Endothelial cell of umbilical vein (primary cell): ENCODE data around the gene PLXNB2. TPM values are rescaled to one million over a fixed set of nuclear protein-coding genes. Genes with fewer than 3 reads are reported as not detected.

Experiments
- BruUV-seq: library from RNA; stranded (reverse); fragments of 400-500 nt; replicated peaks from 2 replicates; lab custom pipeline; 2021; lab: Mats Ljungman, UMichigan
- CTCF ChIA-PET: fragments of 300-600, 350-600 bp; sonication (Branson Sonifier 250); formaldehyde crosslinking; loops from one replicate; lab custom pipeline; 2021; ENCODE audit warnings: antibody characterized with exemption, inconsistent platforms; lab: Charles Lee
- POLR2A ChIA-PET: fragments of 300-600, 350-600 bp; sonication (Branson Sonifier 250); formaldehyde crosslinking; loops from one replicate; lab custom pipeline; 2021; ENCODE audit warnings: antibody characterized with exemption, inconsistent platforms; lab: Charles Lee
- DNase-seq: peaks from one replicate; pipeline ENCODE4 v3.0.0-alpha.2; 2011; ENCODE audit warnings: low read depth, low spot score
- FAIRE-seq: peaks from 2 replicates; lab custom pipeline; 2011; peaks lifted over from hg19 to GRCh38; lab: Jason Lieb, UNC
- H2AFZ ChIP-seq: 2 replicates; pipeline ENCODE4 v1.6.0; 2012; ENCODE audit warnings: low read depth, low read length, control low read depth, inconsistent platforms
- H3K27ac ChIP-seq: 2 replicates; pipeline ENCODE4 v1.5.1; 2011; ENCODE audit warnings: low read depth, mild to moderate bottlenecking, control low read depth, low read length, moderate library complexity; ENCODE audit not compliant: insufficient read depth
- H3K27me3 ChIP-seq, 2 experiments: 2 replicates each; pipeline versions ENCODE4 v1.6.0 to v1.6.1; 2011; ENCODE audit warnings: low read length in 2 of 2, mixed read lengths in 1 of 2; ENCODE audit not compliant: control insufficient read depth in 2 of 2, insufficient read depth in 2 of 2
- H3K36me3 ChIP-seq, 2 experiments: 2 replicates in 1 of 2; 3 replicates in 1 of 2; pipeline ENCODE4 v1.5.1; 2011; ENCODE audit warnings: low read length in 2 of 2, mild to moderate bottlenecking in 1 of 2, moderate library complexity in 1 of 2; ENCODE audit not compliant: control insufficient read depth in 2 of 2, insufficient read depth in 2 of 2; ENCODE audit errors: extremely low read depth in 1 of 2
- H3K4me1 ChIP-seq: 3 replicates; pipeline ENCODE4 v1.5.1; 2011; ENCODE audit warnings: mild to moderate bottlenecking, low read length; ENCODE audit not compliant: control insufficient read depth, insufficient read depth; ENCODE audit errors: extremely low read depth
- H3K4me2 ChIP-seq: 2 replicates; pipeline ENCODE4 v1.6.1; 2011; ENCODE audit warnings: low read length, control low read depth, mixed read lengths; ENCODE audit not compliant: insufficient read depth
- H3K4me3 ChIP-seq, 3 experiments: fragments of 200-600 bp in 1 of 3; sonication (generic), shearing (Covaris generic) in 1 of 3; replicated peaks in 1 of 3; 2 replicates each; pipeline ENCODE4 v1.5.1; 2011 to 2016; ENCODE audit warnings: control low read depth in 3 of 3, low read length in 3 of 3, mild to moderate bottlenecking in 2 of 3, inconsistent platforms in 1 of 3, low read depth in 1 of 3, moderate library complexity in 1 of 3; ENCODE audit not compliant: insufficient read depth in 1 of 3
- H3K79me2 ChIP-seq: 2 replicates; pipeline ENCODE4 v1.6.0; 2012; ENCODE audit warnings: low read length, inconsistent platforms; ENCODE audit not compliant: control insufficient read depth, insufficient read depth
- H3K9ac ChIP-seq: replicated peaks from 2 replicates; pipeline ENCODE3; 2011; ENCODE audit warnings: low read length, control low read depth; ENCODE audit not compliant: insufficient read depth; ENCODE audit errors: extremely low read depth
- H3K9me1 ChIP-seq: replicated peaks from 3 replicates; pipeline ENCODE4 v1.6.0; 2011; ENCODE audit warnings: mild to moderate bottlenecking, low read length; ENCODE audit not compliant: control insufficient read depth, insufficient read depth; ENCODE audit errors: extremely low read depth
- H3K9me3 ChIP-seq: replicated peaks from 2 replicates; pipeline ENCODE4 v1.5.1; 2012; ENCODE audit warnings: low read length, inconsistent platforms; ENCODE audit not compliant: control insufficient read depth, insufficient read depth
- H4K20me1 ChIP-seq: replicated peaks from 2 replicates; pipeline ENCODE3; 2011; ENCODE audit warnings: mild to moderate bottlenecking, low read length; ENCODE audit not compliant: control insufficient read depth, insufficient read depth; ENCODE audit errors: extremely low read depth
- CTCF ChIP-seq, 2 donors: IDR thresholded peaks; 1 replicate in 1 of 2; 2 replicates in 1 of 2; pipeline ENCODE4 v1.5.1; 2011; ENCODE audit warnings: low read length in 2 of 2, mild to moderate bottlenecking in 2 of 2, moderate library complexity in 2 of 2, control low read depth in 1 of 2, inconsistent platforms in 1 of 2, low read depth in 1 of 2; ENCODE audit not compliant: insufficient read depth in 1 of 2; ENCODE audit errors: extremely low read depth in 1 of 2
- EZH2 ChIP-seq: IDR thresholded peaks from 2 replicates; pipeline ENCODE4 v1.6.1; 2012; ENCODE audit warnings: borderline replicate concordance, low read depth, mild to moderate bottlenecking, moderate library complexity, low read length, inconsistent platforms; ENCODE audit not compliant: severe bottlenecking
- FOS ChIP-seq: IDR thresholded peaks from 2 replicates; pipeline ENCODE4 v1.6.1; 2011; ENCODE audit warnings: mild to moderate bottlenecking, low read length, moderate library complexity, borderline replicate concordance; ENCODE audit not compliant: insufficient read depth
- GATA2 ChIP-seq: IDR thresholded peaks from 2 replicates; pipeline ENCODE4 v1.7.0; 2011; ENCODE audit warnings: low read depth, mild to moderate bottlenecking, moderate library complexity, mixed read lengths, low read length; ENCODE audit not compliant: insufficient read length, insufficient read depth
- JUN ChIP-seq: IDR thresholded peaks from 2 replicates; pipeline ENCODE4 v1.6.1; 2011; ENCODE audit warnings: borderline replicate concordance, low read depth; ENCODE audit not compliant: insufficient read length, insufficient read depth
- MAX ChIP-seq: IDR thresholded peaks from 2 replicates; pipeline ENCODE4 v1.6.1; 2011; ENCODE audit not compliant: insufficient read depth, insufficient read length
- MYC ChIP-seq: IDR thresholded peaks from one replicate; pipeline ENCODE4 v1.6.1; 2011; ENCODE audit warnings: mild to moderate bottlenecking, low read depth, low read length
- POLR2A ChIP-seq: IDR thresholded peaks from 2 replicates; pipeline ENCODE4 v1.6.1; 2012; ENCODE audit warnings: low read depth, mild to moderate bottlenecking, control low read depth, low read length
- POLR2AphosphoS5 ChIP-seq: IDR thresholded peaks from 2 replicates; pipeline ENCODE4 v1.6.1; 2012; ENCODE audit warnings: low read depth, mild to moderate bottlenecking, control low read depth, low read length, moderate library complexity; ENCODE audit not compliant: insufficient read depth
- dilution Hi-C: fragments of 300-500 bp; cut with MboI; formaldehyde crosslinking; loops from one replicate; pipeline ENCODE4 v1.15.0; 2019; ENCODE audit warnings: low sequenced_read_pairs; ENCODE audit not compliant: extremely low pct_ligation_motif_present
- intact Hi-C: fragments of 100-400 bp; cut with micrococcal nuclease; formaldehyde crosslinking; loops from one replicate; pipeline ENCODE4 v1.10.0; 2022
- polyA plus RNA-seq, 4 experiments: library from polyadenylated mRNA; depleted of rRNA in 3 of 4; stranded (reverse) in 3 of 4; unstranded in 1 of 4; fragments of >200 nt; gene quantifications; 2 replicates each; pipeline versions ENCODE4 v1.2.1 to v1.2.3, GENCODE V29; 2011 to 2012; ENCODE audit warnings: missing spikeins in 1 of 4
- total RNA-seq: library from RNA; stranded (reverse); gene quantifications from 2 replicates; pipeline ENCODE4 v1.2.3, GENCODE V29; 2021

Gene PLXNB2
- total and polyA plus RNA-seq, 2 donors (not counting 3 experiments of a cell fraction or from before 2014, with no cell fraction given), result 82.3 to 139 TPM

- DNase-seq (no peak), FAIRE-seq (no peak)
- Histone ChIP-seq H4K20me1 (no peaks in the 10 kb centered on the region), H3K9me3 (no peaks in the 10 kb centered on the region), H3K36me3 (peaks cover 0 to 9% of the 10 kb centered on the region in 2 experiments), H3K9me1 (no peaks in the 10 kb centered on the region), H3K79me2 (peaks cover 22% of the 10 kb centered on the region), H3K27me3 (no peaks in the 10 kb centered on the region), H3K9ac (no peak overlapping the region), H3K4me3 (no peak overlapping the region), H2AFZ (no peak overlapping the region), H3K4me2 (no peak overlapping the region), H3K27ac (no peak overlapping the region), H3K4me1 (peaks cover 11% of the 10 kb centered on the region)
- dilution Hi-C loops (no loop called here), intact Hi-C loops (no loop called here)
- TF ChIP-seq MAX (no peak), JUN (no peak), GATA2 (no peak), FOS (no peak), MYC (no peak), POLR2AphosphoS5 (no peak), CTCF (IDR thresholded peaks at IDR 0.05; ENCODE audit: extremely low read depth in 1 of 2, insufficient read depth in 1 of 2, low read depth in 1 of 2, low read length in 2 of 2) (no peak), EZH2 (no peak), POLR2A (no peak)
- CTCF ChIA-PET, result interaction anchor here (0.9 to 4.9 kb wide), 5 partner anchors 11 to 263 kb away, joined by 3 to 41 read pairs (median 3); partner anchors contain the start of genes HDAC10 and SCO2
- POLR2A ChIA-PET, result no interaction called here
- BruUV-seq, result no TSS peak
These were observed 45.0 kb downstream of the PLXNB2 start for GRCh38 chr22:50262460-50262911.
